Ishikawa (cell line): ENCODE data around the gene SPEM2.

Experiments used
- EP300 ChIP-seq: IDR thresholded peaks from 2 replicates; pipeline ENCODE4 v1.6.1; 2012; ENCODE audit warnings: borderline replicate concordance
- FOXM1 ChIP-seq: IDR thresholded peaks from 2 replicates; pipeline ENCODE4 v1.6.1; 2012; ENCODE audit warnings: low read depth, borderline replicate concordance
- RAD21 ChIP-seq: IDR thresholded peaks from 2 replicates; pipeline ENCODE4 v1.6.1; 2012; ENCODE audit warnings: low read depth
- ZBTB7A ChIP-seq: IDR thresholded peaks from 2 replicates; pipeline ENCODE4 v1.6.1; 2012; ENCODE audit warnings: low read depth
- TF ChIP-seq, protein P1 (sequence below): IDR thresholded peaks from 2 replicates; pipeline ENCODE4 v1.6.1; 2012; ENCODE audit warnings: low read depth, mild to moderate bottlenecking

DNA sequence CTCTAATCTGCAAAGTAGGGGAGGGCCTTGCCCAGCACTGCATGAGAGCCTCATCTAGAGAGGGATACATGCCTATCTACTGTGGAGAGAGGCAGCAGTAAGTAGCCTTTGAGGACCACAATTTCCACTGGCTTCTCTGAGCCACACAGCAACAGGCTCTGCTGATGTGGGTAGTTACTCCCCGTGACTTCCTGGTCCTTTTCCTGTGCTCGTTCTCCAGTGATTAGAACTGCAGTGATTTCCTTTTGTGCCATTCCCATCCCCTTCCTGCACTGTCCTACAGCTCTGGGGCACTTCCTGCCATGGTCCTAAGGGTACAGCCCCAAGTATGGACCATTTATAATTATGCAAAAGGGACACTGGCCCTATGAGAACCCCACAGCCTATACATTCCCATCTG is 34.1 kb upstream of the SPEM2 start:
- no peak for TF ChIP-seq FOXM1
- no peak for TF ChIP-seq EP300
- TF ChIP-seq RAD21, result no peak
- TF ChIP-seq, protein P1, sequence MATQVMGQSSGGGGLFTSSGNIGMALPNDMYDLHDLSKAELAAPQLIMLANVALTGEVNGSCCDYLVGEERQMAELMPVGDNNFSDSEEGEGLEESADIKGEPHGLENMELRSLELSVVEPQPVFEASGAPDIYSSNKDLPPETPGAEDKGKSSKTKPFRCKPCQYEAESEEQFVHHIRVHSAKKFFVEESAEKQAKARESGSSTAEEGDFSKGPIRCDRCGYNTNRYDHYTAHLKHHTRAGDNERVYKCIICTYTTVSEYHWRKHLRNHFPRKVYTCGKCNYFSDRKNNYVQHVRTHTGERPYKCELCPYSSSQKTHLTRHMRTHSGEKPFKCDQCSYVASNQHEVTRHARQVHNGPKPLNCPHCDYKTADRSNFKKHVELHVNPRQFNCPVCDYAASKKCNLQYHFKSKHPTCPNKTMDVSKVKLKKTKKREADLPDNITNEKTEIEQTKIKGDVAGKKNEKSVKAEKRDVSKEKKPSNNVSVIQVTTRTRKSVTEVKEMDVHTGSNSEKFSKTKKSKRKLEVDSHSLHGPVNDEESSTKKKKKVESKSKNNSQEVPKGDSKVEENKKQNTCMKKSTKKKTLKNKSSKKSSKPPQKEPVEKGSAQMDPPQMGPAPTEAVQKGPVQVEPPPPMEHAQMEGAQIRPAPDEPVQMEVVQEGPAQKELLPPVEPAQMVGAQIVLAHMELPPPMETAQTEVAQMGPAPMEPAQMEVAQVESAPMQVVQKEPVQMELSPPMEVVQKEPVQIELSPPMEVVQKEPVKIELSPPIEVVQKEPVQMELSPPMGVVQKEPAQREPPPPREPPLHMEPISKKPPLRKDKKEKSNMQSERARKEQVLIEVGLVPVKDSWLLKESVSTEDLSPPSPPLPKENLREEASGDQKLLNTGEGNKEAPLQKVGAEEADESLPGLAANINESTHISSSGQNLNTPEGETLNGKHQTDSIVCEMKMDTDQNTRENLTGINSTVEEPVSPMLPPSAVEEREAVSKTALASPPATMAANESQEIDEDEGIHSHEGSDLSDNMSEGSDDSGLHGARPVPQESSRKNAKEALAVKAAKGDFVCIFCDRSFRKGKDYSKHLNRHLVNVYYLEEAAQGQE, result no peak
- TF ChIP-seq ZBTB7A, result no peak
